ENCODE data around the gene MCF2L2.

MCF2L2 gene

GRCh38 chr3:183309276-183309675 lies 119.1 kb downstream of the MCF2L2 start:
- ATAC-seq: no peak

GRCh38 chr3:183308751-183309150 lies 119.7 kb downstream of the MCF2L2 start:
- no peak for ATAC-seq
- no peak for TF ChIP-seq ZNF70 (CRISPR knock-in tag; IDR thresholded peaks at IDR 0.05)
- TF ChIP-seq POU6F1 (CRISPR knock-in tag; IDR thresholded peaks at IDR 0.05; ENCODE audit: borderline replicate concordance, low read depth): no peak
- TF ChIP-seq RARB (CRISPR knock-in tag; IDR thresholded peaks at IDR 0.05): no peak
- no peak for TF ChIP-seq GLIS3 (CRISPR knock-in tag; IDR thresholded peaks at IDR 0.05)
- no peak for TF ChIP-seq ZNF8 (CRISPR knock-in tag; IDR thresholded peaks at IDR 0.05)
- no peak for TF ChIP-seq ISL1 (CRISPR knock-in tag; IDR thresholded peaks at IDR 0.05)
- TF ChIP-seq SNAI2 (CRISPR knock-in tag; IDR thresholded peaks at IDR 0.05): no peak
- TF ChIP-seq ARNTL (CRISPR knock-in tag; IDR thresholded peaks at IDR 0.05; ENCODE audit: borderline replicate concordance, low read depth): no peak
- no peak for TF ChIP-seq ZC3H10 (CRISPR knock-in tag; IDR thresholded peaks at IDR 0.05)
- no peak for TF ChIP-seq CREB5 (CRISPR knock-in tag; IDR thresholded peaks at IDR 0.05; ENCODE audit: low read depth)
- no peak for TF ChIP-seq ESRRG (CRISPR knock-in tag; IDR thresholded peaks at IDR 0.05)
- TF ChIP-seq TCF4 (CRISPR knock-in tag; IDR thresholded peaks at IDR 0.05; ENCODE audit: borderline replicate concordance): no peak

More at GRCh38 chr3:183309276-183309675, 119.1 kb downstream of the MCF2L2 start:
- TF ChIP-seq TCF4 (CRISPR knock-in tag; IDR thresholded peaks at IDR 0.05; ENCODE audit: borderline replicate concordance) (no peak), ZNF70 (CRISPR knock-in tag; IDR thresholded peaks at IDR 0.05) (no peak), GLIS3 (CRISPR knock-in tag; IDR thresholded peaks at IDR 0.05) (no peak), ZNF565 (CRISPR knock-in tag; conservative IDR thresholded peaks at IDR 0.05; ENCODE audit: low read depth) (no peak), ZFP30 (CRISPR knock-in tag; IDR thresholded peaks at IDR 0.05) (no peak), SNAI2 (CRISPR knock-in tag; IDR thresholded peaks at IDR 0.05) (no peak), PATZ1 (CRISPR knock-in tag; IDR thresholded peaks at IDR 0.05; ENCODE audit: borderline replicate concordance) (no peak)

GRCh38 chr3:183307749-183308148 lies 120.7 kb downstream of the MCF2L2 start:
- TF ChIP-seq POU6F1 (CRISPR knock-in tag; IDR thresholded peaks at IDR 0.05; ENCODE audit: borderline replicate concordance, low read depth) (no peak), OSR1 (CRISPR knock-in tag; IDR thresholded peaks at IDR 0.05) (no peak), CREB5 (CRISPR knock-in tag; IDR thresholded peaks at IDR 0.05; ENCODE audit: low read depth) (no peak), ZFP3 (CRISPR knock-in tag; IDR thresholded peaks at IDR 0.05) (no peak), TSHZ2 (CRISPR knock-in tag; IDR thresholded peaks at IDR 0.05) (no peak), ISL1 (CRISPR knock-in tag; IDR thresholded peaks at IDR 0.05) (no peak), CSDC2 (CRISPR knock-in tag; IDR thresholded peaks at IDR 0.05) (no peak), SNAI2 (CRISPR knock-in tag; IDR thresholded peaks at IDR 0.05) (no peak)
- no peak for ATAC-seq

Measured in SK-N-SH treated with all-trans-retinoic acid at 6 μM for 48 hours (cell line).